ENCODE data around the gene ZNF423. TPM values are rescaled to one million over a fixed set of nuclear protein-coding genes. Genes with fewer than 3 reads are reported as not detected.

Gene ZNF423
- total RNA-seq, 3 donors from 2014 or later (not counting 1 experiment from before 2014, with no cell fraction given), result not detected

DNA sequence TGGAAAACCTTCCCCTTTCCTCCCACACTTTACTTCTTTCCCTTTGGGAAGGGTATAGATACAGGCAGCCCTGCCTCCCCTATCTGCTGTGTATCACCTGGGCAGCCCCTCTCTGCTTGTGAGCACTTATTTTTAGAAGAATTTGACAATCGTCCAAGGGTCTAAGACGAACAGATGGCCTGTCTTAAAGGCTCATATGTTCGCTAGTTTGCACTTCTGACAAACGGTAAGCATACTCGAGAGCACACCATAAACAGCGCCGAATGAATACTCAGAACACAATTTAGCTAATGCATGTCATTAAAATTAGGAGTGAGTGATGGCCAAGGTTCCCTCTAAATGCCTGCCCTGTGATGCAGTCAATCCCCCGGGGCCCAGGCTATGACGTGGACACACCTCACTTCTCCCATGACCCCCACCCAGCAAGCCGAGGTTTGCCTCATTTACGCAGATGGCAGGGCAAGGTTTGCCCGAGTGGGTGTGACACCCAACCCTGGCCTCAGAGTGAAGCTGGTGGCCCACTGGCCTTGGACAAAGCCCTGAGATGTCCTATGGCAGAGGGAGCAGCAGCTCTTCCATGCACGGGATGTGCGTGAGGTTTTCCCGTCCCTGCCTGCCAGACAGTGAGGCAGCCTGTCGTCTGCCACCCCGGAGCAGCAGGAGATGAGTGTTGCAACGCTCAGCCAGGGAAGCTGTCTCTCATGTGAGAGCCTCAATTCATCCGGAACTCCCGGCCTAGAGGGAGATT is 357.1 kb downstream of the ZNF423 start:
- 78% methylated on average over 20 of the region's 20 CpGs for WGBS (ENCODE audit: insufficient coverage)
- H3K9me3 ChIP-seq (ENCODE audit: control insufficient read depth, insufficient read depth, low read length), result no peaks in the 10 kb centered on the region
- Mint-ChIP-seq H3K4me1 (peaks cover 13 to 17% of the 10 kb centered on the region in 2 donors), H3K36me3 (no peaks in the 10 kb centered on the region), H3K27me3 (ENCODE audit: low read depth in 2 of 2) (no peaks in the 10 kb centered on the region), H3K4me3 (no peak overlapping the region), H3K9me3 (no peaks in the 10 kb centered on the region), H3K27ac (no peak overlapping the region)
- no peak overlapping the region for H3K4me3 ChIP-seq (ENCODE audit: low read length)
- TF ChIP-seq, protein P1, sequence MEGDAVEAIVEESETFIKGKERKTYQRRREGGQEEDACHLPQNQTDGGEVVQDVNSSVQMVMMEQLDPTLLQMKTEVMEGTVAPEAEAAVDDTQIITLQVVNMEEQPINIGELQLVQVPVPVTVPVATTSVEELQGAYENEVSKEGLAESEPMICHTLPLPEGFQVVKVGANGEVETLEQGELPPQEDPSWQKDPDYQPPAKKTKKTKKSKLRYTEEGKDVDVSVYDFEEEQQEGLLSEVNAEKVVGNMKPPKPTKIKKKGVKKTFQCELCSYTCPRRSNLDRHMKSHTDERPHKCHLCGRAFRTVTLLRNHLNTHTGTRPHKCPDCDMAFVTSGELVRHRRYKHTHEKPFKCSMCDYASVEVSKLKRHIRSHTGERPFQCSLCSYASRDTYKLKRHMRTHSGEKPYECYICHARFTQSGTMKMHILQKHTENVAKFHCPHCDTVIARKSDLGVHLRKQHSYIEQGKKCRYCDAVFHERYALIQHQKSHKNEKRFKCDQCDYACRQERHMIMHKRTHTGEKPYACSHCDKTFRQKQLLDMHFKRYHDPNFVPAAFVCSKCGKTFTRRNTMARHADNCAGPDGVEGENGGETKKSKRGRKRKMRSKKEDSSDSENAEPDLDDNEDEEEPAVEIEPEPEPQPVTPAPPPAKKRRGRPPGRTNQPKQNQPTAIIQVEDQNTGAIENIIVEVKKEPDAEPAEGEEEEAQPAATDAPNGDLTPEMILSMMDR (IDR thresholded peaks at IDR 0.05), result no peak
- no peak overlapping the region for H3K27ac ChIP-seq (ENCODE audit: low read length)
- DNase-seq, result no peak
- no peaks in the 10 kb centered on the region for H3K36me3 ChIP-seq (ENCODE audit: control insufficient read depth, insufficient read depth, low read length)
- ATAC-seq, result no peak
- H3K27me3 ChIP-seq (ENCODE audit: control insufficient read depth, insufficient read depth, low read length), result peaks cover 2% of the 10 kb centered on the region
- H3K4me1 ChIP-seq (ENCODE audit: control insufficient read depth, insufficient read depth, low read length), result peaks cover 19% of the 10 kb centered on the region
- intact Hi-C loops (cut with micrococcal nuclease), result no loop called here

DNA sequence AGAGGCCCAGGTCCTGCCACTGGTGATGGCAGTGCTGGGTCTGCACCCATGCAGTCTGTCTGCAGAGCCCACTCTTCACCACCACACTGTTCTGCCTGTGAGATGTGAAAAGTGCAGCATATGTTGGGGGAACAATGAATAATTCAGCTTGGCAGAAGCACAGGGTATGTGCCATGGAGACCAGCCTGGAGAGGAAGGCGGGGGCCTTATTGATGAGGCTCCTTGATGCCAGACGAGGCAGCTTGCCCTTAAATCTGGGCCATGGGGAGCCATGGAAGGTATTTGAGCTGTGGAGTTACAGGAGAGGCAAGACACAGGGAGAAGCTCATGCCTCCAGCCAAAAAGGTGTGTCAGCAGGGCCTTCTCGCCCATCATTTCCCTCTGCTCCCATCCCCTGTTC is 357.6 kb downstream of the ZNF423 start:
- no peak overlapping the region for H3K4me3 Mint-ChIP-seq
- peaks cover 7 to 12% of the 10 kb centered on the region in 2 donors for H3K4me1 Mint-ChIP-seq
- peaks cover 14% of the 10 kb centered on the region for H3K4me1 ChIP-seq (ENCODE audit: control insufficient read depth, insufficient read depth, low read length)
- peaks cover 2% of the 10 kb centered on the region for H3K27me3 ChIP-seq (ENCODE audit: control insufficient read depth, insufficient read depth, low read length)
- TF ChIP-seq, protein P1 (IDR thresholded peaks at IDR 0.05), result no peak
- H3K4me3 ChIP-seq (ENCODE audit: low read length), result no peak overlapping the region
- no peak overlapping the region for H3K27ac Mint-ChIP-seq
- H3K36me3 Mint-ChIP-seq, result no peaks in the 10 kb centered on the region
- no peak overlapping the region for H3K27ac ChIP-seq (ENCODE audit: low read length)
- intact Hi-C loops (cut with micrococcal nuclease), result no loop called here
- 81% methylated on average over 3 of the region's 3 CpGs for WGBS (ENCODE audit: insufficient coverage)
- H3K9me3 ChIP-seq (ENCODE audit: control insufficient read depth, insufficient read depth, low read length), result no peaks in the 10 kb centered on the region
- no peaks in the 10 kb centered on the region for H3K27me3 Mint-ChIP-seq (ENCODE audit: low read depth in 2 of 2)
- no peaks in the 10 kb centered on the region for H3K9me3 Mint-ChIP-seq
- no peaks in the 10 kb centered on the region for H3K36me3 ChIP-seq (ENCODE audit: control insufficient read depth, insufficient read depth, low read length)
- no peak for DNase-seq
- no peak for ATAC-seq

DNA sequence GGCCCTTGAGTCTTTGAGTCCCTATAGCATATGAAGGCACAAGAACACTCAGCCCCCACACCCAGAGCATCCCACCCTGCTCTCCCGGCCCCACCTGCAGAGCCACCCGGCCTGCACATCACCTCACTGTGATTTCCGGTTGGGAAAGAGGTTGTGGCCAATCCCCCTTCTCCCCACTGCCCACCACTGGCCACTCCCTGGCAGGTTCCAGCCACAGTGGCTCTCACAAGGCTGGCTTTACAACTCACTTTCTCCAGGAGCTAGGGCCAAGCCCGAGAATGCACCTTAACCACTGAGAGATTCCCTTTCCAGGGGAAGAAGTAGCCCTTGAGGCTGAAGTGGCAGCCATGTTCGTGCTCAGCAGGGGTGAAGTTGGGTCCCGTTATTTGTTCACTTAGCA is 358.4 kb downstream of the ZNF423 start:
- no peak for ATAC-seq
- intact Hi-C loops (cut with micrococcal nuclease), result no loop called here
- H3K27me3 Mint-ChIP-seq (ENCODE audit: low read depth in 2 of 2), result no peaks in the 10 kb centered on the region

More for the DNA sequence above, 358.4 kb downstream of the ZNF423 start:
- no peak overlapping the region for H3K27ac Mint-ChIP-seq
- H3K4me3 Mint-ChIP-seq, result no peak overlapping the region
- Histone ChIP-seq H3K27me3 (ENCODE audit: control insufficient read depth, insufficient read depth, low read length) (no peaks in the 10 kb centered on the region), H3K4me1 (ENCODE audit: control insufficient read depth, insufficient read depth, low read length) (peaks cover 6% of the 10 kb centered on the region), H3K4me3 (ENCODE audit: low read length) (no peak overlapping the region), H3K27ac (ENCODE audit: low read length) (no peak overlapping the region), H3K36me3 (ENCODE audit: control insufficient read depth, insufficient read depth, low read length) (no peaks in the 10 kb centered on the region), H3K9me3 (ENCODE audit: control insufficient read depth, insufficient read depth, low read length) (no peaks in the 10 kb centered on the region)
- H3K36me3 Mint-ChIP-seq, result no peaks in the 10 kb centered on the region
- H3K9me3 Mint-ChIP-seq, result no peaks in the 10 kb centered on the region
- no peak for DNase-seq
- H3K4me1 Mint-ChIP-seq, result peaks cover 0 to 4% of the 10 kb centered on the region in 2 donors
- 90% methylated on average over 6 of the region's 6 CpGs for WGBS (ENCODE audit: insufficient coverage)
- TF ChIP-seq, protein P1 (IDR thresholded peaks at IDR 0.05), result no peak
